Peyer's patch (tissue), 4 donors: ENCODE data around the gene GZMH.

Source experiments
- CTCF ChIP-seq, 6 experiments: fragments of 450-650 bp in 4 of 6; fragments of 200-600 bp in 2 of 6; sonication (generic) in 1 of 6; IDR thresholded peaks; one replicate each; pipeline ENCODE4 v1.5.1; 2017 to 2019; ENCODE audit warnings: antibody characterized with exemption in 6 of 6, mild to moderate bottlenecking in 3 of 6, moderate library complexity in 1 of 6
- POLR2A ChIP-seq, 2 donors: fragments of 450-650 bp; IDR thresholded peaks; one replicate each; pipeline ENCODE4 v1.5.1; 2017; ENCODE audit warnings: antibody characterized with exemption in 2 of 2, mild to moderate bottlenecking in 2 of 2, moderate library complexity in 2 of 2

GRCh38 chr14:24632336-24632735, 22.9 kb upstream of the GZMH start:
- TF ChIP-seq CTCF (IDR thresholded peaks at IDR 0.05) = no peak
- no peak for TF ChIP-seq POLR2A (IDR thresholded peaks at IDR 0.05)
